Hepatic stellate cell (primary cell): ENCODE measurements around the gene PNPO.
"Not testable (repeated sequence)": the region's sequence is repeated elsewhere in the genome, so short reads cannot be mapped to it uniquely, and the experiment has no call there.

Source experiments
- DNase-seq: peaks from one replicate; pipeline ENCODE4 v3.0.0; 2011; ENCODE audit warnings: low spot score

Gene PNPO

GRCh38 chr17:47918006-47918405 is 23.4 kb upstream of the PNPO start:
- DNase-seq, result no peak

GRCh38 chr17:47918991-47919390 is 22.4 kb upstream of the PNPO start:
- no peak for DNase-seq

- DNase-seq, result not testable (repeated sequence)
These were observed 21.5 kb upstream of the PNPO start for GRCh38 chr17:47919889-47920288.

- no peak for DNase-seq
These were observed 16.3 kb upstream of the PNPO start for GRCh38 chr17:47924785-47925677.

GRCh38 chr17:47925678-47925988 is 15.7 kb upstream of the PNPO start:
- DNase-seq, result no peak

GRCh38 chr17:47927821-47928400 is 13.5 kb upstream of the PNPO start:
- DNase-seq, result no peak

- DNase-seq, result no peak
These were observed 13.0 kb upstream of the PNPO start for GRCh38 chr17:47928415-47928814.

- DNase-seq, result no peak
These were observed 12.0 kb upstream of the PNPO start for GRCh38 chr17:47929218-47930000.

- DNase-seq, result no peak
These were observed 9.5 kb upstream of the PNPO start for GRCh38 chr17:47931848-47932247.

- DNase-seq, result peak; percentile 37
These were observed 6.5 kb upstream of the PNPO start for GRCh38 chr17:47934856-47935255.

GRCh38 chr17:47935468-47935867 is 5.9 kb upstream of the PNPO start:
- DNase-seq, result not testable (repeated sequence)

GRCh38 chr17:47935961-47936360 is 5.4 kb upstream of the PNPO start:
- DNase-seq, result peak; percentile 66

GRCh38 chr17:47937941-47938340 is 3.4 kb upstream of the PNPO start:
- no peak for DNase-seq

GRCh38 chr17:47942096-47942510 is 732 bp downstream of the PNPO start:
- no peak for DNase-seq

GRCh38 chr17:47942568-47942967 is 1.2 kb downstream of the PNPO start:
- no peak for DNase-seq

- no peak for DNase-seq
These were observed 3.7 kb downstream of the PNPO start for GRCh38 chr17:47945080-47945479.

GRCh38 chr17:47945529-47946508 is 4.4 kb downstream of the PNPO start:
- DNase-seq, result no peak

- DNase-seq, result no peak
These were observed 5.1 kb downstream of the PNPO start for GRCh38 chr17:47946516-47946915.

GRCh38 chr17:47946929-47947397 is 5.6 kb downstream of the PNPO start:
- DNase-seq, result peak; percentile 94

GRCh38 chr17:47948706-47949196 is 7.4 kb downstream of the PNPO start:
- DNase-seq, result no peak

GRCh38 chr17:47949197-47949759 is 7.9 kb downstream of the PNPO start:
- DNase-seq, result peak; percentile 83
